ENCODE data around the gene CCL18.
"Not testable (repeated sequence)": the region's sequence is repeated elsewhere in the genome, so short reads cannot be mapped to it uniquely, and the experiment has no call there.

The CCL18 gene

GRCh38 chr17:36104701-36105181, 40.7 kb downstream of the CCL18 start:
- DNase-seq (ENCODE audit: low spot score) = no peak

- no peak for DNase-seq (ENCODE audit: low spot score)
These were observed 41.9 kb downstream of the CCL18 start for GRCh38 chr17:36105781-36106492.

GRCh38 chr17:36106493-36106835, 42.4 kb downstream of the CCL18 start:
- no peak for DNase-seq (ENCODE audit: low spot score)

- DNase-seq (ENCODE audit: low spot score) = no peak
These were observed 43.6 kb downstream of the CCL18 start for GRCh38 chr17:36107660-36108059.

- DNase-seq (ENCODE audit: low spot score) = not testable (repeated sequence)
These were observed 44.2 kb downstream of the CCL18 start for GRCh38 chr17:36108265-36108664.

GRCh38 chr17:36111068-36111490, 47.0 kb downstream of the CCL18 start:
- no peak for DNase-seq (ENCODE audit: low spot score)

GRCh38 chr17:36112572-36112971, 48.5 kb downstream of the CCL18 start:
- no peak for DNase-seq (ENCODE audit: low spot score)

GRCh38 chr17:36113131-36113530, 49.1 kb downstream of the CCL18 start:
- not testable (repeated sequence) for DNase-seq (ENCODE audit: low spot score)

- not testable (repeated sequence) for DNase-seq (ENCODE audit: low spot score)
These were observed 51.0 kb downstream of the CCL18 start for GRCh38 chr17:36114971-36115648.

- not testable (repeated sequence) for DNase-seq (ENCODE audit: low spot score)
These were observed 51.5 kb downstream of the CCL18 start for GRCh38 chr17:36115649-36115977.

- DNase-seq (ENCODE audit: low spot score) = no peak
These were observed 53.7 kb downstream of the CCL18 start for GRCh38 chr17:36117505-36118382.

GRCh38 chr17:36118477-36119353, 54.6 kb downstream of the CCL18 start:
- DNase-seq (ENCODE audit: low spot score) = no peak

GRCh38 chr17:36120221-36120620, 56.1 kb downstream of the CCL18 start:
- DNase-seq (ENCODE audit: low spot score) = no peak

GRCh38 chr17:36121099-36121498, 57.0 kb downstream of the CCL18 start:
- not testable (repeated sequence) for DNase-seq (ENCODE audit: low spot score)
